ENCODE measurements around the gene ATXN7L1.

Gene ATXN7L1

GRCh38 chr7:105662998-105663397, 213.4 kb downstream of the ATXN7L1 start:
- DNase-seq: no peak

- no peak for DNase-seq
Measured at GRCh38 chr7:105661625-105662024, 214.8 kb downstream of the ATXN7L1 start.

- DNase-seq: no peak
Measured at GRCh38 chr7:105656922-105657521, 219.4 kb downstream of the ATXN7L1 start.

GRCh38 chr7:105655500-105656380, 220.7 kb downstream of the ATXN7L1 start:
- DNase-seq: no peak

- no peak for DNase-seq
Measured at GRCh38 chr7:105655067-105655466, 221.3 kb downstream of the ATXN7L1 start.

DNA sequence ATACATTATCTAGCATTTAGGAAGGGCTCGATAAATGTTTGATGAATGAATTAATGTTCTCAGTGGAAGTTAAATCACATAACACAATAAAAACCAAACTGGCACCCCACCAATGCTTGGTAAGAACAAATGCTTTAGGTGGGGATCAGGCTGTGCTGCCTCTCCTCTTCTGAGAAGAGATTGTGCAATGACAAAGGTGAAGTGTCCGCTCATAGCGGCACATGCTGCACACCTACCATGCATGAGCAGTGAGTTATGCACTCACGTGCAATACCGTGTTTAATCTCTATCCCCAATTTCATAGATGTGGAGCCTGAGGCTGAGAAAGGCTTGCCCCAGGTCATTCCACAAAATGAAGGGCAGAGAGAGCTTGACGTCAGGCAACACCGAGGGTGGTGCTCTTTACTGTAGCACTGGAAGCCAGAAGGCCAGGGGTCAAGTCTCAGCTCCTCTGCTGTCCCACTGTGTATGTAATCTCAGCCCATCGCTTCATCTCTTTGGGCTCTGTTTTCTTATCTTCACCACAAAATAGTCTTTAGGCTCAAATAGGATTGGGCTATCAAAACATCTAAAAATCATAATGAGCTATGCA, 222.2 kb downstream of the ATXN7L1 start:
- no peak for DNase-seq

- DNase-seq: no peak
Measured at GRCh38 chr7:105653441-105654005, 222.9 kb downstream of the ATXN7L1 start.

DNA sequence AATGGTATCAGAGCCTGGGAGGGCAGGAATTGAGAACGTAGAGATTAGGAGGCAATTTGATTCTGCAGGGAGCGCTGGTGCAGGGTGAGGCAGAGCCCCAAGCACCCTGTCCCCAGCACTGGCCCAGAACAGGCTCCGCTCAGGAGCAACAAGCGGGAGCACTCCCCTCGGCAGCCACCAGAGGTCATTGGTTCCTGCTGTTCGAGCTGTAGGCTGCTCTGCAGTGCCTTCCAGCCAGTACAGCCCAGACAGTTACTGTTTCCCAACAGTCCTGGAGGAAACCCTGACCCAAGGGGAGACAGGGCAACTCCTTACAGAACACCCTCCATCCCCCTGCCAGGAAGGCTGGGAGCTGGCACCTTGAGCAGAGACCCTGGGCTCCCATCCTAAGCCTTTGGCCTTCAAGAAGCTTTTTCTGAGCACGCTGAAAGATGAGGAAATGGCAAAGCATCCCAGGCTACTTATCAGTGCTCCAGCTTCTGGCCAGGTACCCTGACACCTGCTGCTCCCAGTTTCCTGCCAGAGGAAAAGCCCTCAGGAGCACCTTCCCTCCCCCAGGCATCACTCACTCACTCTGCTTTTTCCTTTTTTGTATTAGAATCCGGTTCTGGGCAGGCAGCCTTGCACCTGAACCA, 223.9 kb downstream of the ATXN7L1 start:
- peak; percentile 47 for DNase-seq

DNA sequence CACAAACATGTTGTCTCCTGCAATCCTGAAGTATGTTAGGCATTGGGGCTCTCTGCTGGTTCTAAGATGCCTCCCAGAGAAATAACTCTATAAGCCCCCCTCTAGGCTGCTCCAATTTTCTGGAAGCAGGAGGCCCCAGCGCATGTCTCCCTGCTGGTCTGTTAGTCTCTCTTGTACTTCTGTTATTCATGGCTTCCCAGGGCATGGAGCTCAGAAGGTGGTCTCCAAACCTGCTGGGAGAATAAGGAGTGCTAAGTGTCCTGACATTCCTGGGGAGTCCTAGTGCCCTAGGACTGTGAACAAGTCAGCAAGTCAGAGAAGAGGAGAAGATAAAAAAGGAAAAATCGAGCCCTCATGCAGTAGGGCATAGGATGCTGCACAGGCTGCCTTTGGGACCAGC, 224.6 kb downstream of the ATXN7L1 start:
- DNase-seq: no peak

- no peak for DNase-seq
Measured at GRCh38 chr7:105650382-105650970, 225.9 kb downstream of the ATXN7L1 start.

GRCh38 chr7:105649727-105650381, 226.5 kb downstream of the ATXN7L1 start:
- DNase-seq: peak; percentile 45

DNA sequence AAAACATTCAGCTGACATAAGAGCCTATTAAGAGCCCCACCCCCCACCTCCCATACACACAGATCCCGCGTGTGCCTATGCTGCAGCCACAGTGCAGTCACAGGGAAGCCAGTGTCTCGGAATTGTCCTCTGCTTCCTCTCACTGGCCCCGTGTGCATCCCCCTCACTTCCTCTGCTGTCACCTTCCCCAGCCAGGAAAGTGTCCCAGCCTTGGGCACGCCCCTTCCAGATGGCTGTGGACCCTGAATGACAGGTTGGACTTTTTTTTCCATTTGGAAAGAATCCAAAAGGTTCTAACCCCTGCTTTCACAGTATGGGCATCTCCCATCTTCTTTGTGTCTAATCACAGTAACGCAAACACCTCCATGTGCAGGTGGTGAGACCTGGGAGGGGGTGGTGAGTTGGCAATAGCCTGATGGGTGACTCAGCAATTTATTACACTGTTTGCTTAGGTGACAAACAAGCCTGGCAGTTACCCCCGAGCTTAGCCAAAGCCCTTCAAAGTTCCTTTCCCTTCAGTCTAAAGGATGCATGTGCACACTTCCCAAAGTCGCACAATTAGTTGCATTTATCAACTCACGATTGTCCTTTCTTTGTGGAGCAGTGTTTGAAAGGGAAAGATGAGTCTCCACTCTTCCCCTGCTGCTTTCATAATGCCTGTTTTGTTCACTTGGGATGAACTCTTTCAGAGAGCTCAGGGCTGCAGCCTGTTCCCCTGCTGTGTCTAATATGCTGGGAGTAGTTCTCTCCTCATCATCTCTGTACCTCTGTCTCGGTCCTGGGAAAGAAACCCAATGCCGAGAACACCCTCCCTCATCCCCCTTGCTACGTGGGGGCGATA, 227.6 kb downstream of the ATXN7L1 start:
- no peak for DNase-seq

DNA sequence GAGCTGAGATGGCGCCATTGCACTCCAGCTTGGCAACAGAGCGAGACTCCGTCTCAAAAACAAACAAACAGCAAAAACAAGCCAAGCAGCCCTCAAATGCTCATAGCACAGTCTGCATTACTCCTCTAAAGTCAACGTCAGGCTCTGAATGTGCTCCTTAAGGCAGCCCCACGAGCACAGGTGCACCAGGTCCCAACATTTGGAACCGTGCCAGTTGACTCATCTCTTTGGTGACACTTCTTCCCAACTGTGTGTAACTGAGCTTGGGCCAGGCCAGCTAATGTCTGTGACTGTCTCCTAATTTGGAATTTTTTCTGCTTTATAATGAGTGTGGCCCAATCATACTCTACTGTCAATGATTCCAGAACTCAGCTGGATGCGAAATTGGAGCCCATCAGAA, 228.8 kb downstream of the ATXN7L1 start:
- no peak for DNase-seq

- no peak for DNase-seq
Measured at GRCh38 chr7:105644937-105645336, 231.5 kb downstream of the ATXN7L1 start.

DNA sequence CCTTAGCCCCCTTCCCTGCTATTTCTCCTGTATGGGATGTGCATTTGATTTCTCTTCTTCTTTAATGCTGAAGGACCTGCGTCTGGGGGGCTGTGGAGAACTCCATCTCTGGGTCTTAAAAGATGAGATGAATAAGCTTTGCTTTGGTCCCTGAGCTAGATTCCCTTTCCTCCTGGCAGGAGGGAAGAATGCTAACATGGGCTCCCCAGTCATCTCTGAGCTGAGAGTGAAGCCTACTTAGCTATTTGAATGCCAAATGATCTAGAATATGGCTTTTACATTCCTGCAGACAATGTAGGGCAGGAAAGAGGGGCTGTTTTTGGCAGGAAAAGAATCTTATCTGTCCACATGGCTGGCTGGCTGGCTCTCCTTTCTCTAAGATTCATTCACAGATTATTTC, 232.5 kb downstream of the ATXN7L1 start:
- no peak for DNase-seq

- DNase-seq: no peak
Measured at GRCh38 chr7:105643384-105643783, 233.0 kb downstream of the ATXN7L1 start.

DNA sequence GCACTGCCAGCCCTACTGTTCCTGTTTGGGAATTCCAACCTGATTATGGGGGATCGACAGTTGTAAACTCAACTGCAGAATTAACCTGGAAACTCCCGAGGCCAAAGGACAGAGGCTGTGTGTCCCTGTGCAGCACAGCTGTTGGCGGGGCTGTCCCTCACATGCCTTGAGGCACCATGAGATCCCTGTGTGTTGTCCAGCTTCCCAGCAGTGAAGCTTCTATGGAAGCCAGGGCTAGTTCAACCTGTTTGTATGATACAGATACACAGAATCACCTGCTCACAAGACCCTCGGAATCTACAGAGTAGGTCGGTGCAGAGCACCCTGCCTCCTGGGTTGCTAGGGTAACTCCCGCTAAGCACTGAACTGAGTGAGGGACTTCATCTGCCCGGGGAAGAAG, 234.1 kb downstream of the ATXN7L1 start:
- DNase-seq: no peak

GRCh38 chr7:105640956-105641810, 235.2 kb downstream of the ATXN7L1 start:
- no peak for DNase-seq

DNA sequence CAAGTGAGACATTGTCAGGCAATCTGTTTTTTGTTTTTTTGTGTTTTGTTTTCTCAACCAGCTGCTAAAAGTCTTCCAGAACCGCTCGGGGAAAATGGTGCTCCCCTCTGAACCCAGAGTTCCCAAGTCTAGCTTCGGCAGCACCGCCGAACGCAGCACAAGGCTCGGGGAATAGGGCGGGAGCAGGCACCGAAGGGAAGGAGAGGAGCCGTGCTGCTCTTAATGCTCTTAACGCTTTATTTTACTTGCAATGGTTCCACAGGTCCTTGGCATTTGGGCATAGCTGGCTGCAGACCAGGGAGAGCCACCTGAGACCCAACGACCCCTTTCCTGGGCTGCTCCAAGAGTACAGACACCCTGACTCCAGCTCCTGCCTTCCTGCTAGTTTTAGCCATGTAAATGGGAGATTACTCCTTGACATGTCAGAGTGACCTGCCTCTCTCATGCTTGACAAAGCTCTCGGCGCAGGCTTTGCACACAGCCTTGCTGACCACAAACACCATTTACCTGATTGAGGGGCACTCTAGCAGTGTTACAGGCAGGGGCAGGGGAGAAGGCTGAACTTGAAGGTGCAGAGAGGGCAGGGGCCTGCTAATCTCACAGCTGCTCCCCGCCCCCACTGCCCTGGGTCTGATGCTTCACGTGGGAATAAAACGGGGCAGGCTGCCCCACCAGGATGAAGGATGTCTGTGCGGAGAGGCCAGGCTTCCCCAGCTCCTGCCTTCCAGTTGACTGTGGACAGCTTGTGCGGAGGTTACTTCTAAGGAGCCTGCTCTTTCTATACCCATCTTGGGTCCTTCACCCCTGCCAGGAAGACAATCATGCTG, 236.5 kb downstream of the ATXN7L1 start:
- DNase-seq: no peak
